Ammon's horn (tissue), 1 donor: ENCODE data around the gene PSMD2.

Source experiments
- DNase-seq: peaks from one replicate; pipeline ENCODE4 v3.0.0-alpha.2; 2016; ENCODE audit warnings: low spot score

Gene PSMD2

DNA sequence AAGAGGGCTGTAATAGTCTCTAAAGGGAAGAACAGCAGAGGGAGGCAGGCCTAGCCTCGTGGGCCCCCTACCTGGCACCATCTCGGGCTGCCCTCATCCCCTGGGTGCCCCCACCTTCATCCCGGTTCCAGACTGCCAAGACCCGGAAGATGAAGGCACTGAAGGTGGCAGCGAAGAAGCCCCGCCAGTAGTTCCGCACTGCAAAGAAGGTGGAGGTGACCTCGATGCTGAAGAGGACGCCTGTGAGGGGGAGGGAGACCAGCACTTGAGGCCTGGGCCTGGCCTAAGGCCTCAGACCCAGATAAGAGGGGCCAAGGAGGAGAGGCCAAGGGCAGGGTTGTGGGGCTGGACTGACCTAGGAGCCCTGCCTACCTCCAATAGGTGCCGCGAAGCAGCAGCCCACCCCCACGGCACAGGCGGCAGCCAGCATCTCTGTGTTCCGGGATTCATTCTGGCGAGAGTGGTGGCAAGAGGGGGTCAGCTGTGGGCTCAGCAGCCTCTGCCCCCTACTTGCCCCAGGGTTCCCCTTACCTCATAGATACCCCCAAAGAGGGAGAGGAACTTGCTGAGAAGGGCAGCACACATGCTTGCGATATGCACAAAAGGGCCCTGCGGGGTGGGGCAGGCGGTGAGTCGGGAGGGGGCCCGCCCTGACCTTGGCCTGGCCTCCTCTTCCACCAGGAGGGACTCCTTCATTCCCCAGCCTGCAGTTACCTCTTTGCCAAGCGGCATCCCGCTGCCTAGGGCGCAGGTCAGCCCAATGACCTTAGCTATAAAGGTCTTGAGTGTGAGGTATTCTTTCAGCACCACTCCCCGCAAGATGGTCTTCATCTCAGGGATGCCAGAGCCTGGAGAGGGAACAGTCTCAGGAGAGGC, 58.4 kb downstream of the PSMD2 start:
- DNase-seq = no peak

DNA sequence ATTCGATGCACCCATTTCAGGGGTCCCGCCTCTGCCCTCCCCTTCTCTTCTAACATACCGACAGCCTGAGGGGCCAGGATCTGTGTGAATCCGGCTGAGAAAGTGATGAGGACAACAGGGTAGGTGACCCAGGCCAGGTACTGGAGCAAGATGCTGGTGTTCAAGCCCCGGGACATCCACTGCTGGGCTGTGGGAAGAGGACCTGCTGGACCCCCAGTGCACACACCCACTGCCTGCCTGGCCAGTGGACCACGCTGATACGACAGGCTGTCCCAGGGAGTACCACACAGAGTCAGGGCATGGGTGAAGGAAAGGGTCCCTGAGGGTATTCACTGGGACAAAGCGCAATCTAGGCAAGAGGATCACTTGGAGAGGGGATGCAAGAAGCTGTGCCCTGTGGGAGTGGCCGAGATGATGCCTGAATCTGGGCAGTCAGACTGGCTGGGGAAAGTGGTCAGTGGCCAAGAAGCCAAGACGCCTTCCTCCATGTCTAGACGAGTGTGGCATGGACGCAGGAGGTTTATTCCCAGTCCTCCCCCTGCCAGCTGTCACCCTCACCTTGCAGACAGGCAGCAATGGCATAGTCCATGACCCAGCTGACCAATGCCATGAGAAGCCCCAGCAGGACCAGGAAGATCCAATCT, 59.2 kb downstream of the PSMD2 start:
- DNase-seq = no peak
